ENCODE data around the gene GALNT14. TPM values are rescaled to one million over a fixed set of nuclear protein-coding genes. Genes with fewer than 3 reads are reported as not detected.

GALNT14 gene
- total and polyA plus RNA-seq, 5 experiments from 2014 or later = 0.36 TPM; not detected in 4

GRCh38 chr2:31150120-31150670, 12.0 kb upstream of the GALNT14 start:
- ATAC-seq (no peak), DNase-seq (no peak)
- POLR2A ChIA-PET = no interaction called here
- Mint-ChIP-seq H3K4me3 (no peak overlapping the region), H3K27me3 (peaks cover 0 to 11% (median 2%) of the 10 kb centered on the region in 5 donors), H3K4me1 (no peaks in the 10 kb centered on the region), H3K36me3 (no peaks in the 10 kb centered on the region), H3K27ac (no peak overlapping the region), H3K9me3 (peaks cover 0 to 2% (median 0%) of the 10 kb centered on the region in 9 donors)

GRCh38 chr2:31148514-31148913, 10.3 kb upstream of the GALNT14 start:
- Mint-ChIP-seq H3K36me3 (no peaks in the 10 kb centered on the region), H3K27me3 (peaks cover 0 to 12% (median 2%) of the 10 kb centered on the region in 5 donors), H3K4me1 (no peaks in the 10 kb centered on the region), H3K4me3 (no peak overlapping the region), H3K27ac (no peak overlapping the region), H3K9me3 (peaks cover 0 to 2% (median 0%) of the 10 kb centered on the region in 9 donors)
- POLR2A ChIA-PET = no interaction called here
- ATAC-seq = no peak
- DNase-seq = no peak

GRCh38 chr2:31147645-31148044, 9.4 kb upstream of the GALNT14 start:
- no peaks in the 10 kb centered on the region for H3K4me1 Mint-ChIP-seq
- peaks cover 0 to 2% (median 0%) of the 10 kb centered on the region in 9 donors for H3K9me3 Mint-ChIP-seq
- H3K27me3 Mint-ChIP-seq = peaks cover 0 to 12% (median 2%) of the 10 kb centered on the region in 5 donors
- no peak for ATAC-seq
- DNase-seq = no peak
- H3K36me3 Mint-ChIP-seq = no peaks in the 10 kb centered on the region
- POLR2A ChIA-PET = no interaction called here
- H3K4me3 Mint-ChIP-seq = no peak overlapping the region
- no peak overlapping the region for H3K27ac Mint-ChIP-seq

GRCh38 chr2:31142110-31142509, 3.9 kb upstream of the GALNT14 start:
- no peak for DNase-seq
- H3K27me3 Mint-ChIP-seq = peaks cover 2 to 22% (median 9%) of the 10 kb centered on the region in 5 donors
- POLR2A ChIA-PET = no interaction called here
- H3K27ac Mint-ChIP-seq = no peak overlapping the region
- H3K4me3 Mint-ChIP-seq = no peak overlapping the region
- peaks cover under 1 to 1% (median 1%) of the 10 kb centered on the region in 4 donors for H3K4me1 Mint-ChIP-seq
- ATAC-seq = no peak
- no peaks in the 10 kb centered on the region for H3K9me3 Mint-ChIP-seq
- H3K36me3 Mint-ChIP-seq = no peaks in the 10 kb centered on the region

GRCh38 chr2:31141443-31142085, 3.3 kb upstream of the GALNT14 start:
- POLR2A ChIA-PET = no interaction called here
- H3K4me1 Mint-ChIP-seq = peaks cover 6 to 7% (median 7%) of the 10 kb centered on the region in 4 donors
- no peaks in the 10 kb centered on the region for H3K9me3 Mint-ChIP-seq
- no peak overlapping the region for H3K27ac Mint-ChIP-seq
- H3K4me3 Mint-ChIP-seq = no peak overlapping the region
- no peak for DNase-seq
- no peaks in the 10 kb centered on the region for H3K36me3 Mint-ChIP-seq
- peaks cover 8 to 28% (median 14%) of the 10 kb centered on the region in 5 donors for H3K27me3 Mint-ChIP-seq
- ATAC-seq = no peak

- no peak for ATAC-seq
- POLR2A ChIA-PET = no interaction called here
Observed at GRCh38 chr2:31140151-31140550, 1.9 kb upstream of the GALNT14 start.

GRCh38 chr2:31139671-31140070, 1.4 kb upstream of the GALNT14 start:
- Mint-ChIP-seq H3K4me1 (peaks cover 8 to 11% (median 10%) of the 10 kb centered on the region in 4 donors), H3K9me3 (no peaks in the 10 kb centered on the region), H3K27ac (no peak overlapping the region), H3K27me3 (peaks cover 27 to 47% (median 33%) of the 10 kb centered on the region in 5 donors), H3K4me3 (peak overlapping the region in 2 of 10 donors; percentile 10 to 14), H3K36me3 (no peaks in the 10 kb centered on the region)
- no peak for ATAC-seq
- no peak for DNase-seq
- POLR2A ChIA-PET = no interaction called here

More at GRCh38 chr2:31140151-31140550, 1.9 kb upstream of the GALNT14 start:
- peaks cover 22 to 42% (median 29%) of the 10 kb centered on the region in 5 donors for H3K27me3 Mint-ChIP-seq
- peaks cover 8 to 11% (median 10%) of the 10 kb centered on the region in 4 donors for H3K4me1 Mint-ChIP-seq
- no peak for DNase-seq
- H3K4me3 Mint-ChIP-seq = no peak overlapping the region
- no peaks in the 10 kb centered on the region for H3K9me3 Mint-ChIP-seq
- no peak overlapping the region for H3K27ac Mint-ChIP-seq
- no peaks in the 10 kb centered on the region for H3K36me3 Mint-ChIP-seq

GRCh38 chr2:31137211-31138036, 816 bp downstream of the GALNT14 start:
- DNase-seq (no peak), ATAC-seq (peak in 1 of 2 donors; percentile 17)
- Mint-ChIP-seq H3K4me3 (peak overlapping the region; percentile 24 to 81 (median 74)), H3K27ac (no peak overlapping the region), H3K4me1 (peaks cover 8 to 11% (median 10%) of the 10 kb centered on the region in 4 donors), H3K27me3 (peaks cover 30 to 56% (median 45%) of the 10 kb centered on the region in 5 donors), H3K9me3 (no peaks in the 10 kb centered on the region), H3K36me3 (no peaks in the 10 kb centered on the region)
- POLR2A ChIA-PET = no interaction called here

- peak overlapping the region in 1 of 10 donors; percentile 63 for H3K27ac Mint-ChIP-seq
- H3K27me3 Mint-ChIP-seq = peaks cover 32 to 56% (median 43%) of the 10 kb centered on the region in 5 donors
- ATAC-seq (no peak), DNase-seq (no peak)
- no peaks in the 10 kb centered on the region for H3K9me3 Mint-ChIP-seq
- POLR2A ChIA-PET = no interaction called here
- H3K36me3 Mint-ChIP-seq = no peaks in the 10 kb centered on the region
- H3K4me1 Mint-ChIP-seq = peaks cover 8 to 11% (median 10%) of the 10 kb centered on the region in 4 donors
- peak overlapping the region; percentile 40 to 81 (median 72) for H3K4me3 Mint-ChIP-seq
Observed at GRCh38 chr2:31136732-31137131, 1.5 kb downstream of the GALNT14 start.

- peaks cover 30 to 63% (median 39%) of the 10 kb centered on the region in 5 donors for H3K27me3 Mint-ChIP-seq
- no peak for ATAC-seq
- POLR2A ChIA-PET = no interaction called here
- H3K4me3 Mint-ChIP-seq = peak overlapping the region in 2 of 10 donors; percentile 28 to 79
- H3K9me3 Mint-ChIP-seq = no peaks in the 10 kb centered on the region
- no peaks in the 10 kb centered on the region for H3K36me3 Mint-ChIP-seq
- H3K4me1 Mint-ChIP-seq = peaks cover 8 to 11% (median 10%) of the 10 kb centered on the region in 4 donors
- no peak for DNase-seq
- H3K27ac Mint-ChIP-seq = no peak overlapping the region
Observed at GRCh38 chr2:31136000-31136399, 2.2 kb downstream of the GALNT14 start.

- no peaks in the 10 kb centered on the region for H3K36me3 Mint-ChIP-seq
- no peak for ATAC-seq
- POLR2A ChIA-PET = no interaction called here
- H3K27me3 Mint-ChIP-seq = peaks cover 26 to 64% (median 39%) of the 10 kb centered on the region in 5 donors
- no peak overlapping the region for H3K4me3 Mint-ChIP-seq
- peaks cover 8 to 11% (median 10%) of the 10 kb centered on the region in 4 donors for H3K4me1 Mint-ChIP-seq
- no peak for DNase-seq
- H3K27ac Mint-ChIP-seq = no peak overlapping the region
- H3K9me3 Mint-ChIP-seq = no peaks in the 10 kb centered on the region
Observed at GRCh38 chr2:31134480-31134879, 3.8 kb downstream of the GALNT14 start.

GRCh38 chr2:31132786-31133185, 5.5 kb downstream of the GALNT14 start:
- H3K9me3 Mint-ChIP-seq = no peaks in the 10 kb centered on the region
- no peaks in the 10 kb centered on the region for H3K36me3 Mint-ChIP-seq
- DNase-seq (no peak), ATAC-seq (no peak)
- no peak overlapping the region for H3K4me3 Mint-ChIP-seq
- H3K4me1 Mint-ChIP-seq = peaks cover 8 to 11% (median 10%) of the 10 kb centered on the region in 4 donors
- no peak overlapping the region for H3K27ac Mint-ChIP-seq
- peaks cover 26 to 64% (median 40%) of the 10 kb centered on the region in 5 donors for H3K27me3 Mint-ChIP-seq
- POLR2A ChIA-PET = no interaction called here

GRCh38 chr2:31131871-31132270, 6.4 kb downstream of the GALNT14 start:
- DNase-seq (no peak), ATAC-seq (no peak)
- POLR2A ChIA-PET = no interaction called here
- Mint-ChIP-seq H3K27ac (no peak overlapping the region), H3K4me1 (peaks cover 5 to 8% (median 7%) of the 10 kb centered on the region in 4 donors), H3K4me3 (no peak overlapping the region), H3K9me3 (no peaks in the 10 kb centered on the region), H3K27me3 (peaks cover 23 to 59% (median 37%) of the 10 kb centered on the region in 5 donors), H3K36me3 (no peaks in the 10 kb centered on the region)
